Body of pancreas (tissue), 4 donors: ENCODE results near the gene ANXA10.

ENCODE experiments used
- POLR2A ChIP-seq, 3 donors: fragments of 450-650 bp; IDR thresholded peaks; one replicate each; pipeline ENCODE4 v1.6.1; 2016; ENCODE audit warnings: antibody characterized with exemption in 3 of 3, mild to moderate bottlenecking in 2 of 3
- TF ChIP-seq, protein P1 (sequence below), 7 experiments: fragments of 450-650 bp in 4 of 7; fragments of 200-600 bp in 3 of 7; sonication (generic) in 3 of 7; IDR thresholded peaks; one replicate each; pipeline ENCODE4 v1.5.1; 2016 to 2019; ENCODE audit warnings: antibody characterized with exemption in 7 of 7

DNA sequence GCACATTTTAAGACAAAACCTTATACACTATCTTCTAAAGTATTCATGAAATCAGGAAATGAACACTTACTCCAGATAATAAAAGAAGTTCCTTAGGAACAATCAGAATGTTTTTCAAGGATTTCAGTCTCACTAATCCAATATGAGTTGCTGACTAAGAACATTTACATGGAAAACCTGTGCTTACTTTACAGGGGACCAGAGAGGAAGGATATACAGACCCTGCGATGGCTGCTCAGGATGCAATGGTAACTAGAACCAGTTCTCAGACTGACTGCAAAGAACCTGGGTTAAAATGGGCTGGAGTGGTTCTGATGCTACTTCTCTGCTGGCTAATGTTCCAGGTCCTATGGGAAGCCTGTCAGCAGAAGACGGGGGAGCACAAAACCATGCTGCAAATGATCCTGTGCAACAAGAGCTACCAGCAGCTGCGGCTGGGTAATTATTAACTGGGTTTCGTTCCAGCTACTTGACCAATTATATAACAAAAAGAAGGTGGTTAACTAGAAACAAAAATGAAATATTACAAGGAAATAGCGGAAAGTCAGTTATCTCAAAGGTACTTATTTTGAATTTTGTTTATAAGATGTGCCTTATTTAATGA lies 85.3 kb downstream of the ANXA10 start:
- TF ChIP-seq, protein P1, sequence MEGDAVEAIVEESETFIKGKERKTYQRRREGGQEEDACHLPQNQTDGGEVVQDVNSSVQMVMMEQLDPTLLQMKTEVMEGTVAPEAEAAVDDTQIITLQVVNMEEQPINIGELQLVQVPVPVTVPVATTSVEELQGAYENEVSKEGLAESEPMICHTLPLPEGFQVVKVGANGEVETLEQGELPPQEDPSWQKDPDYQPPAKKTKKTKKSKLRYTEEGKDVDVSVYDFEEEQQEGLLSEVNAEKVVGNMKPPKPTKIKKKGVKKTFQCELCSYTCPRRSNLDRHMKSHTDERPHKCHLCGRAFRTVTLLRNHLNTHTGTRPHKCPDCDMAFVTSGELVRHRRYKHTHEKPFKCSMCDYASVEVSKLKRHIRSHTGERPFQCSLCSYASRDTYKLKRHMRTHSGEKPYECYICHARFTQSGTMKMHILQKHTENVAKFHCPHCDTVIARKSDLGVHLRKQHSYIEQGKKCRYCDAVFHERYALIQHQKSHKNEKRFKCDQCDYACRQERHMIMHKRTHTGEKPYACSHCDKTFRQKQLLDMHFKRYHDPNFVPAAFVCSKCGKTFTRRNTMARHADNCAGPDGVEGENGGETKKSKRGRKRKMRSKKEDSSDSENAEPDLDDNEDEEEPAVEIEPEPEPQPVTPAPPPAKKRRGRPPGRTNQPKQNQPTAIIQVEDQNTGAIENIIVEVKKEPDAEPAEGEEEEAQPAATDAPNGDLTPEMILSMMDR (IDR thresholded peaks at IDR 0.05): no peak
- TF ChIP-seq POLR2A (IDR thresholded peaks at IDR 0.05): no peak
